Activated B cell treated with CpG ODN at 0.5 μM for 24 hours (primary cell): Measurements from ENCODE around the gene PHEX. TPM values are rescaled to one million over a fixed set of nuclear protein-coding genes. Genes with fewer than 3 reads are reported as not detected.

Experiments
- total RNA-seq: library from RNA; stranded (reverse); gene quantifications from 2 replicates; pipeline ENCODE4 v1.2.3, GENCODE V29; 2022

Gene PHEX
- total RNA-seq, 1 donor from 2014 or later = 0.27 TPM

Other genes with a start within 250 kb of the PHEX start
- 7.9 and 9.0 TPM in 2 replicates for gene MBTPS2, start 192.7 kb upstream of the PHEX start, total RNA-seq
- gene YY2, start 176.3 kb upstream of the PHEX start, total RNA-seq = 1.5 and 2.3 TPM in 2 replicates
- gene SMS, start 91.6 kb upstream of the PHEX start, total RNA-seq = 66.3 and 69.7 TPM in 2 replicates
- not detected in 2 replicates for gene CBLL2, start 240.6 kb downstream of the PHEX start, total RNA-seq